ENCODE results near the gene SHMT1.

Gene SHMT1

GRCh38 chr17:18280766-18281371 lies 82.5 kb downstream of the SHMT1 start:
- DNase-seq: no peak

DNA sequence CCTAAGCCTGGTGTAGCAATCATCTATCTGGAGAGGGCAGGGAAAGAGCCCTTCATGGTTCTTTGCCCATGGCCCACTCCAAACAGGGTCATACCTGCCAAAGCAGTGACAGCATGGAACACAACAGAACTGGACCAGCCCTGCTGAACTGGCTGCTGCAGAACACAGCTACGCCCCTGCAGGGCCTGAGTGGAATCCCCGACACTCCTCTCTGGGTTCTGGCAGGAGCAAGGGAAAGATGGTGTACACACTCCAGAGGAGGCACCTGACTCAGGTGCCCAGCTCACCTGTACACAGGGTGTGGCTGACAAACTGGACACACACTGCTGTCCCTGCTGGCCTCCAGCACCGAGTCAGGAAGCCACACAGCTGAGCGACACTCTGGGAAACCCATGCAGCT lies 83.1 kb downstream of the SHMT1 start:
- DNase-seq: no peak

GRCh38 chr17:18278867-18279266 lies 84.5 kb downstream of the SHMT1 start:
- DNase-seq: no peak
